Glutamatergic neuron (in vitro differentiated cells): ENCODE results near the gene TNF. TPM values are rescaled to one million over a fixed set of nuclear protein-coding genes. Genes with fewer than 3 reads are reported as not detected.

Source experiments
- DNase-seq: peaks from one replicate; pipeline ENCODE4 v3.0.0; 2022
- H3K27ac Mint-ChIP-seq: one replicate; pipeline ENCODE4 v1.8.0; 2020; ENCODE audit warnings: mild to moderate bottlenecking, mixed read lengths, inconsistent platforms; ENCODE audit not compliant: unreplicated experiment
- H3K27me3 Mint-ChIP-seq: one replicate; pipeline ENCODE4 v1.8.0; 2020; ENCODE audit warnings: mild to moderate bottlenecking, moderate library complexity, mixed read lengths, inconsistent platforms; ENCODE audit not compliant: unreplicated experiment
- H3K36me3 Mint-ChIP-seq: one replicate; pipeline ENCODE4 v1.8.0; 2020; ENCODE audit warnings: mild to moderate bottlenecking, mixed read lengths, inconsistent platforms; ENCODE audit not compliant: unreplicated experiment
- H3K4me1 Mint-ChIP-seq: one replicate; pipeline ENCODE4 v1.8.0; 2020; ENCODE audit warnings: mild to moderate bottlenecking, low read depth, mixed read lengths, inconsistent platforms; ENCODE audit not compliant: unreplicated experiment
- H3K4me3 Mint-ChIP-seq: one replicate; pipeline ENCODE4 v1.8.0; 2020; ENCODE audit warnings: mild to moderate bottlenecking, mixed read lengths, inconsistent platforms; ENCODE audit not compliant: unreplicated experiment
- H3K9me3 Mint-ChIP-seq: one replicate; pipeline ENCODE4 v1.8.0; 2020; ENCODE audit warnings: mild to moderate bottlenecking, moderate library complexity, mixed read lengths, inconsistent platforms; ENCODE audit not compliant: unreplicated experiment
- CTCF ChIP-seq: fragments of 200-600 bp; sonication (generic); IDR thresholded peaks from one replicate; pipeline ENCODE4 v1.5.0; 2021; ENCODE audit not compliant: partially characterized antibody, unreplicated experiment
- total RNA-seq: library from RNA; stranded (reverse); fragmentation: NEBNext Ultra II Directional; extraction: Animal tissue kit (Norgen Biotek cat#: 25700); gene quantifications from one replicate; pipeline ENCODE4 v1.2.1, GENCODE V29; 2021; ENCODE audit not compliant: unreplicated experiment

Gene TNF
- total RNA-seq, 1 donor from 2014 or later = not detected

GRCh38 chr6:31569861-31570536, 5.4 kb upstream of the TNF start:
- no peaks in the 10 kb centered on the region for H3K4me1 Mint-ChIP-seq
- no peaks in the 10 kb centered on the region for H3K36me3 Mint-ChIP-seq
- DNase-seq = no peak
- peaks cover 9% of the 10 kb centered on the region for H3K27me3 Mint-ChIP-seq
- TF ChIP-seq CTCF = no peak
- H3K27ac Mint-ChIP-seq = no peak overlapping the region
- H3K4me3 Mint-ChIP-seq = no peak overlapping the region
- peaks cover 9% of the 10 kb centered on the region for H3K9me3 Mint-ChIP-seq

GRCh38 chr6:31572041-31572911, 3.1 kb upstream of the TNF start, which contains the start of gene LTA:
TSS of gene LTA (plus strand) at chr6:31572289. CDS start at chr6:31572743, 454 bp downstream.
- Mint-ChIP-seq H3K27ac (no peak within 1 kb of the TSS), H3K4me1 (peaks cover 3% of the 10 kb centered on the region), H3K9me3 (peaks cover 10% of the 10 kb centered on the region), H3K4me3 (no peak within 1 kb of the TSS), H3K27me3 (peaks cover 12% of the 10 kb centered on the region), H3K36me3 (no peaks in the 10 kb centered on the region)
- no peak for DNase-seq
- TF ChIP-seq CTCF = no peak

- Mint-ChIP-seq H3K27me3 (peaks cover 12% of the 10 kb centered on the region), H3K27ac (no peak overlapping the region), H3K4me1 (peaks cover 3% of the 10 kb centered on the region), H3K36me3 (no peaks in the 10 kb centered on the region), H3K9me3 (peaks cover 10% of the 10 kb centered on the region), H3K4me3 (no peak overlapping the region)
- DNase-seq = no peak
- TF ChIP-seq CTCF = no peak
Observed at GRCh38 chr6:31573239-31574105, 1.9 kb upstream of the TNF start.

- no peak for TF ChIP-seq CTCF
- Mint-ChIP-seq H3K4me3 (no peak overlapping the region), H3K36me3 (no peaks in the 10 kb centered on the region), H3K27me3 (peaks cover 10% of the 10 kb centered on the region), H3K27ac (no peak overlapping the region), H3K4me1 (peaks cover 3% of the 10 kb centered on the region), H3K9me3 (peaks cover 10% of the 10 kb centered on the region)
- DNase-seq = no peak
Observed at GRCh38 chr6:31574106-31575061, 981 bp upstream of the TNF start.
